A673 (cell line): ENCODE measurements around the gene THAP11. TPM values are rescaled to one million over a fixed set of nuclear protein-coding genes. Genes with fewer than 3 reads are reported as not detected.

Experiments
- BruUV-seq: library from RNA; stranded (reverse); fragments of 400-500 nt; replicated peaks from 2 replicates; lab custom pipeline; 2021; lab: Mats Ljungman, UMichigan
- CTCF ChIA-PET: fragments of 300-600 bp; sonication (Branson Sonifier 250); formaldehyde crosslinking; loops from one replicate; lab custom pipeline; 2022; ENCODE audit warnings: antibody characterized with exemption; lab: Charles Lee
- POLR2A ChIA-PET: fragments of 300-600 bp; sonication (Branson Sonifier 250); formaldehyde crosslinking; loops from one replicate; lab custom pipeline; 2022; ENCODE audit warnings: antibody characterized with exemption; ENCODE audit not compliant: low non-redundant PET; lab: Charles Lee
- DNase-seq: peaks from one replicate; pipeline ENCODE4 v3.0.0-alpha.2; 2015; ENCODE audit warnings: low spot score
- H3K27ac ChIP-seq: fragments of 200-600 bp; sonication (generic); 2 replicates; pipeline ENCODE4 v1.5.1; 2016; ENCODE audit warnings: mixed run types, low read depth, mild to moderate bottlenecking, mixed read lengths, antibody characterized with exemption, low read length; ENCODE audit not compliant: poor library complexity, severe bottlenecking
- H3K27me3 ChIP-seq: fragments of 200-600 bp; sonication (generic); replicated peaks from 2 replicates; pipeline ENCODE4 v1.6.1; 2017; ENCODE audit warnings: mixed run types, low read depth, mild to moderate bottlenecking, mixed read lengths, antibody characterized with exemption, low read length; ENCODE audit not compliant: insufficient read depth, poor library complexity
- H3K36me3 ChIP-seq: fragments of 200-600 bp; sonication (generic); 2 replicates; pipeline ENCODE4 v1.6.1; 2016; ENCODE audit warnings: mixed run types, mild to moderate bottlenecking, mixed read lengths, antibody characterized with exemption, low read length; ENCODE audit not compliant: insufficient read depth, poor library complexity, severe bottlenecking
- H3K4me1 ChIP-seq: fragments of 200-600 bp; sonication (generic); 2 replicates; pipeline ENCODE4 v1.6.1; 2017; ENCODE audit warnings: mixed run types, mild to moderate bottlenecking, mixed read lengths, antibody characterized with exemption, low read length; ENCODE audit not compliant: insufficient read depth, poor library complexity, severe bottlenecking
- H3K4me3 ChIP-seq: fragments of 200-600 bp; sonication (generic); 2 replicates; pipeline ENCODE4 v1.5.1; 2016; ENCODE audit warnings: low read depth, mixed run types, mild to moderate bottlenecking, mixed read lengths, low read length; ENCODE audit not compliant: poor library complexity, severe bottlenecking
- H3K9me3 ChIP-seq: fragments of 200-600 bp; sonication (generic); 2 replicates; pipeline ENCODE4 v1.6.1; 2016; ENCODE audit warnings: mixed run types, low read depth, mild to moderate bottlenecking, mixed read lengths, antibody characterized with exemption, low read length; ENCODE audit not compliant: poor library complexity, severe bottlenecking
- CTCF ChIP-seq: fragments of 300-800, 200-600 bp; sonication (generic); conservative IDR thresholded peaks from 2 replicates; pipeline ENCODE4 v1.5.1; 2017; ENCODE audit warnings: low read depth, mild to moderate bottlenecking, antibody characterized with exemption, low read length, moderate library complexity, mixed read lengths
- EZH2 ChIP-seq: fragments of 200-600 bp; sonication (generic); IDR thresholded peaks from 2 replicates; pipeline ENCODE4 v1.6.1; 2017; ENCODE audit warnings: borderline replicate concordance, low read depth, mild to moderate bottlenecking, mixed read lengths, antibody characterized with exemption, low read length; ENCODE audit not compliant: poor library complexity, severe bottlenecking
- intact Hi-C: fragments of 100-400 bp; cut with micrococcal nuclease; formaldehyde crosslinking; loops from one replicate; pipeline ENCODE4 v1.10.0; 2022; ENCODE audit not compliant: unreplicated experiment
- total RNA-seq: library from RNA; stranded (reverse); gene quantifications from 2 replicates; pipeline ENCODE4 v1.2.3, GENCODE V29; 2021

The THAP11 gene
- total RNA-seq, 1 experiment from 2014 or later: 48.9 TPM

GRCh38 chr16:67807148-67807682 is 34.9 kb upstream of the THAP11 start:
- Histone ChIP-seq H3K36me3 (peaks cover 9% of the 10 kb centered on the region), H3K4me1 (peaks cover 14% of the 10 kb centered on the region), H3K27me3 (no peaks in the 10 kb centered on the region), H3K27ac (peak overlapping the region; percentile 83), H3K4me3 (peak overlapping the region; percentile 78), H3K9me3 (no peaks in the 10 kb centered on the region)
- CTCF ChIA-PET: interaction anchor here (0.5 to 1.3 kb wide), 5 partner anchors 8 to 287 kb away, joined by 6 to 18 read pairs (median 8); no protein-coding TSS in a partner anchor
- POLR2A ChIA-PET: no interaction called here
- TF ChIP-seq CTCF (no peak), EZH2 (no peak)
- BruUV-seq: no TSS peak
- no peak for DNase-seq
- intact Hi-C loops: loop anchor here (5.0 kb wide), 1 partner anchor 135 kb away; no protein-coding TSS in a partner anchor

- ChIA-PET POLR2A (no interaction called here), CTCF (no interaction called here)
- Histone ChIP-seq H3K27me3 (no peaks in the 10 kb centered on the region), H3K4me1 (peaks cover 6% of the 10 kb centered on the region), H3K9me3 (no peaks in the 10 kb centered on the region), H3K36me3 (no peaks in the 10 kb centered on the region), H3K27ac (no peak overlapping the region), H3K4me3 (no peak overlapping the region)
- TF ChIP-seq CTCF (no peak), EZH2 (no peak)
- DNase-seq: no peak
- no TSS peak for BruUV-seq
- intact Hi-C loops: loop anchor here (10.0 kb wide), 1 partner anchor 233 kb away; no protein-coding TSS in a partner anchor
Measured at GRCh38 chr16:67811899-67812298, 30.2 kb upstream of the THAP11 start.

GRCh38 chr16:67814567-67814966 is 27.6 kb upstream of the THAP11 start:
- no TSS peak for BruUV-seq
- TF ChIP-seq CTCF (no peak), EZH2 (no peak)
- no peak for DNase-seq
- Histone ChIP-seq H3K9me3 (no peaks in the 10 kb centered on the region), H3K27me3 (no peaks in the 10 kb centered on the region), H3K4me3 (no peak overlapping the region), H3K27ac (no peak overlapping the region), H3K4me1 (no peaks in the 10 kb centered on the region), H3K36me3 (no peaks in the 10 kb centered on the region)
- POLR2A ChIA-PET: no interaction called here
- CTCF ChIA-PET: no interaction called here
- intact Hi-C loops: loop anchor here (10.0 kb wide), 1 partner anchor 230 kb away; no protein-coding TSS in a partner anchor
